GM19025 (cell line): ENCODE measurements around the gene PRRT2.
"Not testable (repeated sequence)": the region's sequence is repeated elsewhere in the genome, so short reads cannot be mapped to it uniquely, and the experiment has no call there.

Source experiments
- ATAC-seq: cut with Tn5 transposase; IDR thresholded peaks from one replicate; pipeline ENCODE4 v1.9.1; 2021; ENCODE audit warnings: mild to moderate bottlenecking, low read depth, moderate library complexity; ENCODE audit not compliant: unreplicated experiment

Gene PRRT2

DNA sequence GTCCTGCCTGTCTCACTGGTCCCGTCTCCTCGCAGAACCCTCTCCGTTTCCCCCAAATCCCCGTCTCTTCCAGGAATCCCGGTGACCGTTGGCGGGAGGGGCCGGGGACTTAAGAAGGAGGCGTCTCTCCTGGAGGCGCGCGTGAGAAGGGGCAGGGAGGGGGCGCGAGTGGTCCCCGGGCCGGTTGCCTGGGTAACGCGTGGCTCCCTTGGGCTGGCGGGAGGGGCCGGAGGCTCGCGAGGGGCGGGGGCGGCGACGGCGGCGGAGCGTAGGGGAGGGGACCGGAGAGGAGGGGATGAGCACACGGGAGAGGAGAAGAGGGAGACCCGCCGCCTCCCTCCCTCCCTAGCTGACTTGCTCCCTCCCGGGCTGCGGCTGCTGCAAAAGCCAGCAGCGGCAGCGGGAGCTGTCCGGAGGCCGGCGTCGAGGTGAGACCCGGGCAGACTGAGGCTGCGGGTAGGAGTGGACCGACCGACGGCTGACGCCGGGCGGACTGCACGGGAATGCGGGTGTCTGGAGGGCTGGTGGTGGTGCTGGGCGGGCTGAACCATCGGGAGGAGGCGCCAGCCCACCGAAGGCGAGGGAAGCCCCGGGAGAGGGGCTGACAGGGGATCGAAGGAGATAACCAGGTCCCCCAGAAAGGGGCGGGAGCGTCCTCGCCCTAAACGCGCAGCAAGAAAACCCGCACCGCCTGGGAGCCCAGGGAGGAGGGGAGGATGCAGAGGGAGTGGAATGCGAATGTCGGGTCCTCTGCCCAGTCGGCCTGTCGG, at the start of gene PRRT2:
TSS of gene PRRT2 (plus strand) at position 298 of the 770 bp plus-strand sequence. CDS start 862 bp downstream, outside the sequence.
- no peak for ATAC-seq

- ATAC-seq: no peak
Observed at GRCh38 chr16:29763326-29763725, 48.7 kb upstream of the PRRT2 start.

DNA sequence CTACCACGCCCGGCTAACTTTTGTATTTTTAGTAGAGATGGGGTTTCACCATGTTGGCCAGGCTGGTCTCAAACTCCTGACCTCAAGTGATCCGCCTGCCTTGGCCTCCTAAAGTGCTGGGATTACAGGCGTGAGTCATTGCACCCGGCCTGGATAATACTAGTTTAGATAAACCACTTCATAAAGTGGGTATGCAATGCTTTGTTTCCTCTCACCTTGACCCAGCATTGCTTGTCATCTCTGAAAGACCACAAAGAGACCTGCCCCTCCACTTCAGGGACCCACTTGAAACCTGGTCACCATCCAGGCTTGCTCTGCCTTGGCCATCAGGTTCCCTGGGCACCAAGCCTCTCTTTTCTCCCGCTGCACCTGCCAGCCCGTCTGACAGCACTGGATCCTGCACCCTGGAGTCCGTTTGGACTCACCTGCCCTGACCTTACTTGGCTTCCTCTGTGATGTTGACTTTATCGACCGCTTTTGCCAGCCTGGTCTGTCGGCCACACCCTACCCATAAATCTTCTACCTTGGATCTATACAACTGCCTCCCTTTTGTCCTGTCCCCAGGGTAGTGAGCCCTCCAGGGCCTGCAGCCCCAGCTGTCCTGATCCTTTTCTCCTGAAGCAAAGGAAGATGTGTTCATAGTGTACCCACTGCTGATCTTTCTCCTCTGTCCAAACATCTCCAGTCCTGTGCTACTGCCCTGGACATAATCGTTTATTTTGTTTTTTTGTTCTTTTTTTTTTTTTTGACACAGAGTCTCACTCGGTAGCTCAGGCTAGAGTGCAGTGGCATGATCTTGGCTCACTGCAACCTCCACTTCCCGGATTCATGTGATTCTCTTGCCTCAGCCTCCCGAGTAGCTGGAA, 46.6 kb upstream of the PRRT2 start:
- no peak for ATAC-seq

DNA sequence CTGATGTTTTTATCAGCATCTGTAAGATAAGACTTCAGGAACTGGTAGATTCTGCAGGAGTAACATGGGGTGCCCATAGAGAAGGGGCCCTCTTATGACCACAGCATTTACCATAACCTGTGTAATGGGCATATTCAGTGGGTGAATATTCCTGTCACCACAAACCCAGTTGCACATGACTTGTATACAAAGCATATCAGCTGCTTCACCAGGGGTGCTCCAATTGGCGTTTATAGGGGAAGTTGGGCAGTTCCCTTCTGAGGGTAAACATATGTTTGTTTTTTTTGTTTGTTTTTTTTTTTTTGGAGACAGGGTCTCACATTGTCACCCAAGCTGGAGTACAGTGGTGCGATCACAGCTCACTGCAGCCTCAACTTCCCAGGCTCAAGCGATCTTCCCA, 45.4 kb upstream of the PRRT2 start:
- ATAC-seq: no peak

- no peak for ATAC-seq
Observed at GRCh38 chr16:29767062-29767461, 44.9 kb upstream of the PRRT2 start.

DNA sequence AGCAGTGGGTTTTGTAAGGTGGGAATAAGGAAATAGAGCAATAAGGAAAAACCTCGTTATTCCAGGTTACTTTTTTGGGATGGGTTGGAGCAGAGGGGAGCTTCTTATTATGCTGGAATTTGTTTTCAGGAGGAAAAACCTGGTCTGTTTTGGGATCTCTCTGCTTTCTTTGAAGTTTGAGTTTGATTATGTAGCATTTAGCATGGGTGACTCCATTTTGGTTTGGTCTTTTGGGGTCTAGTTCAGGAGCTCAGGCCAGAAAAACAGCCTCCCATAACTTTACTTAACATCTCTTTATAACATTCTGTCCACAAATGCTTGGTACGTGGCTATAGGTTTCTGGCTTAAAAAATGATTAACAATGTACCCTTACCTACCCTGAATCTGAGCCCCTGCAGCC, 42.5 kb upstream of the PRRT2 start:
- no peak for ATAC-seq

DNA sequence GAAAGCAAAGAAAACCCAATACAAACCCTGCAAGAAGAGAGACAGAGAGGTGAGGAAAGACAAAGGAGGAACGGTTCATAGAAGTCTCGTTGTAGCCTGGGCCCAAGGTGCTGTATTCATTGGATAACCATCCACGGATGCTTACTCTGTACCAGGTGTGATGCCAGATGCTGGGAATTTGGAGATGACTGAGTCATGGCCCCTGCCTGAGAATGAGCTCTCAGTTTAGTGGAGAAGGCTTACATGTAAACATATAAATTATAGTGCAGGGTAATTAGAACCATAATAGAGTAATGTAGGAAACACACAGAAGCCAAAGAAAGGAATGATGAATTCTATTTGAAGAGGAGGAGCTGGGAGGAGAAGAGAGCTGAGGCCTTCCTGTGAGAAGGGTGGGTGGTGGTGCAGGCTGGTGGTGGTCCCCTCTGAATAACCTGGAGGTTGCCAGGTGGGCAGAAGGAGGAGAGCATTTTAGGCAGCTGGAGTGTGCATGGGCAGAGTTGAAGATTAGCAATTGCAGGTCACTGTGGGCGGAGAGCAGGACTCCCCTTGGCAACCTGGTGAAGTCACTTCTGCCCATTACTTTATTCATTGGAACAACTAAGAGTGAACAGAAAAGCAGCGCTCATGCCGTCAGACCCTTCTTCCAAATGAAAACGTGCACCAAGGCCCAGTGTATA, 41.6 kb upstream of the PRRT2 start:
- no peak for ATAC-seq

GRCh38 chr16:29772330-29772729, 39.7 kb upstream of the PRRT2 start:
- ATAC-seq: not testable (repeated sequence)

GRCh38 chr16:29774730-29775129, 37.3 kb upstream of the PRRT2 start:
- ATAC-seq: no peak

GRCh38 chr16:29775742-29776408, 36.1 kb upstream of the PRRT2 start:
- no peak for ATAC-seq

- no peak for ATAC-seq
Observed at GRCh38 chr16:29777576-29778350, 34.2 kb upstream of the PRRT2 start, which contains the start of gene ZG16. Gene ZG16 (plus strand): TSS chr16:29778256. CDS start chr16:29779267, 1,011 bp downstream.

DNA sequence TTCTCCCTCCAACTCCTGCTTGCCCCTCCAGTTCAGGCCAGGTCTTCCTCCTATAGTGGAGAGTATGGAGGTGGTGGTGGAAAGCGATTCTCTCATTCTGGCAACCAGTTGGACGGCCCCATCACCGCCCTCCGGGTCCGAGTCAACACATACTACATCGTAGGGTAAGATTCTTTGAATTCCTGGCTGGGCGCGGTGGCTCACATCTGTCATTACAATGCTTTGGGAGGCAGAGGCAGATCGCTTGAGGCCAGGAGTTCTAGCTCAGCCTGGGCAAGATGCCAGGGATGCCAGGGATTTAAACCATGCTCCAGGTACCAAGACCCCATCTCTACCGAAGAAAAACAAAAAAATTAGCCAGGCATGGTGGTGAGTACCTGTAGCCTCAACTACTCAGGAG, 32.5 kb upstream of the PRRT2 start:
- no peak for ATAC-seq

- ATAC-seq: not testable (repeated sequence)
Observed at GRCh38 chr16:29783094-29783953, 28.7 kb upstream of the PRRT2 start.

- no peak for ATAC-seq
Observed at GRCh38 chr16:29784157-29784556, 27.8 kb upstream of the PRRT2 start.

DNA sequence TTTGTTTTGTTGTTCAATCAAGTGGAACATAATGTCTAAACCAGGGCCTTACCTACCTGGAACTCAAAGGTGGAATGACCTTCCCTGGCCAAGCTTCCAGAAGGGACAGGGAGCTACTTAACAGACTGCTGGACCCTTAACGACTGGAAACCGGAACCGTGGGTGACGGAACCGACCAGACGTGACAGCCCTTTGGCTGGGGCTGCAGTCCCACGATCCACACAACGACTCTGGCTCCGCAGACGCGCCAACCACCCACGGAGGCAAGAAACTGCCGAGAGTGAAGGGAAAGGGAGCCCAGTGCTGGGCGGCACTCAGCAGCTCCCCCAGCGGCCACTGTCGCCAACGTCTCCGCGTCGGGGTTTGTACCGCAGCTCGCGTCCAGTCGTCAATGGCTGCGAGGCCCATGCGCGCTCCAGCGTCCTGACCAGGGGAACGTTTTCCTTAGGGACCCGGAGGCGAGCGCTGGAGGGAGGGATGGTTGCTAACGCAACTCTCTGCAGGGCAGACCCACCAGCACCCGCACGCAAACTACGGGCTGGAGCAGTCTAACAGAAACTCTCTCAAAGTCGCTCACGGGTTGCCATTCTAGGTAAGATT, 27.0 kb upstream of the PRRT2 start:
- ATAC-seq: no peak

GRCh38 chr16:29787155-29787554, 24.8 kb upstream of the PRRT2 start:
- ATAC-seq: not testable (repeated sequence)

GRCh38 chr16:29789775-29790182, 22.2 kb upstream of the PRRT2 start:
- ATAC-seq: no peak

DNA sequence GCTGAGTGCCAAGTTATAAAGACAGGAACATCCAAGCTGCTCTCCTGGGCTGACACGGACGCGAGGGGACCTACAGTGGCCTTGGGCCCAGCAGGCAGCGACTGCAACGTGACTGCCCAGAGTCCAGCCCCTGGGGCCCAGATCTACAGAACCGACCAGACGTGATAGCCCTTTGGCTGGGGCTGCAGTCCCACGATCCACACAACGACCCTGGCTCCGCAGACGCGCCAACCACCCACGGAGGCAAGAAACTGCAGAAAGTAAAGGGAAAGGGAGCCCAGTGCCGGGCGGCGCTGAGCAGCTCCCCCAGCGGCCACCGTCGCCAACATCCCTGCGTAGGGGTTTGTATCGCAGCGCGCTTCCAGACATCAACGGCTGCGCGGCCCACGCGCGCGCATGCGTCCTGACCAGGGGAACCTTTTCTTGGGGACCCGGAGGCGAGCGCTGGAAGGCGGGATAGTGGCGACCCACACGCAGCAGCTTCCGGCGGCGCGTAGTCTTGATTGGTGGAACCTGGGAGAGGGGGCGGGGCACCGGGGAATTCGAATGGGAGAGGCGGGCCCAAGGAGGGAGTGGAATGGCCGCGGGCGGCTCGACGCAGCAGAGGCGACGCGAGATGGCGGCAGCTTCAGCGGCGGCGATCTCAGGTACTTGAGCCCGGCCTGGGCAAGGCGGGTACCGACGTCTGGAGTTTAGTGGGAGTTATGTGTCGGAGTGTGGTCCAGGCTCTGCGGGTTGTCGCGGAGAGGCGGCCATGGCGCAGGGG, 21.6 kb upstream of the PRRT2 start, which contains the start of gene KIF22:
TSS of gene KIF22 (plus strand) at position 569 of the 766 bp plus-strand sequence. CDS start at position 578, 9 bp downstream.
- peak; percentile 94 for ATAC-seq
